Kidney tubule cell (primary cell): ENCODE results near the gene YAE1.
A peak's percentile ranks its signal among the peaks of the same experiment; 100 is the strongest.
"Not testable (repeated sequence)": the region's sequence is repeated elsewhere in the genome, so short reads cannot be mapped to it uniquely, and the experiment has no call there.

Source experiments
- DNase-seq: peaks from one replicate; pipeline ENCODE4 v3.0.0-alpha.2; 2018; ENCODE audit warnings: low spot score

YAE1 gene

GRCh38 chr7:39566023-39566921 is at the start of gene YAE1:
TSS of gene YAE1 (plus strand) at chr7:39566404. CDS start at chr7:39566419, 15 bp downstream.
- peak; percentile 85 for DNase-seq

- no peak for DNase-seq
These were observed 49.7 kb upstream of the YAE1 start for GRCh38 chr7:39516498-39516897.

- no peak for DNase-seq
These were observed 49.0 kb upstream of the YAE1 start for GRCh38 chr7:39517240-39517639.

- no peak for DNase-seq
These were observed 40.3 kb upstream of the YAE1 start for GRCh38 chr7:39525926-39526325.

DNA sequence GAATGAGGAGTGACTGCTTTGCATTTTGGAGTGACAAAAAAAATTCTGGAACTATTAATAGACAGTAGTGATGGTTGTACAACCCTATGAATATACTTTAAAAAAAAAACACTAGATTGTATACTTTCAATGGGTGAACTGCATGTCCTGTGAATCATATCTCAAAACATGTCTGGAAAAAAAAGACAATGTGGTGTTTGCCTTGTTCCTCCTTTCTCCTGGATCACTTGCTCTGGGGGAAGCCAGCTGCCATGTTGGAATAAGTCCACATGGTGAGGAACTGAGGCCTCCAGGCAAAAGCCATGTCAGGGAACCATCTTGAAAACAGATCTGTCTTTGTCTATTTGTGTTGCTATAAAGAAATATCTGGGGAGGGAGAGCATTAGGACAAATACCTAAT is 39.5 kb upstream of the YAE1 start:
- no peak for DNase-seq

DNA sequence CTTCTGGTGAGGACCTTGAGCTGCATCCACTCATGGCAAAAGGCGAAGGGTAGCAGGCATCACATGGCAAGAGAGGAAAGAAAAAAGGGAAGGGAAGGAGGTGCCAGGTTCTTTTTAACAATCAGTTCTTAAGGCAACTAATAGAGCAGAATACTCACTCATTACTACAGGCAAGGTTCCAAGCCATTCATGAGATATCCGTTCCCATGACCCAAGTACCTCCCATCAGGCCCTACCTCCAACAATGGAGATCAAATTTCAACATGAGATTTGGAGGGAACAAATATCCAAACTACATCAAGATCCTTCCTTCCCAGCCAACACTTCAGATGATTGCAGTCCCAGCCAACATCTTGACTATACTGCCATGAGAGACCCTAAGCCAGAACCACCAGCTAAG is 38.9 kb upstream of the YAE1 start:
- no peak for DNase-seq

GRCh38 chr7:39527951-39528350 is 38.3 kb upstream of the YAE1 start:
- DNase-seq, result no peak

DNA sequence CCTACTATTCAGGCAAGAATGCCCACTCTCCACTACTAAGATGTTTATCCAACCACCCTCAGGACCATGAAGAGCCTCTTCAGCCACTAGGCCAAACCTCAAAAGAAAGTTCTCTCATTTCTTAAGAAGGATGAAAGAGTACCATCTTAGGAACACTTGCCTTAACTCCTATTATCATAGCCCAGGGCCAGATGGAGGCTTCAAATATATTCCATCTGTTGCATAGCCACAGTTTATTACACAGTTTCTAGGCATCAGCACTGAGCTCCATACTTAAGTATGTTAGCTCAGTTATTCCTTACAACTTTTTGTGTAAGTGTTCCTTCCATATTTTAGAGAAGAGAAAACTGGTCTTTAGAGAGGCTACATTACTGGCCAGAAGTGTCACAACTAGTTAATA is 37.4 kb upstream of the YAE1 start:
- DNase-seq, result no peak

DNA sequence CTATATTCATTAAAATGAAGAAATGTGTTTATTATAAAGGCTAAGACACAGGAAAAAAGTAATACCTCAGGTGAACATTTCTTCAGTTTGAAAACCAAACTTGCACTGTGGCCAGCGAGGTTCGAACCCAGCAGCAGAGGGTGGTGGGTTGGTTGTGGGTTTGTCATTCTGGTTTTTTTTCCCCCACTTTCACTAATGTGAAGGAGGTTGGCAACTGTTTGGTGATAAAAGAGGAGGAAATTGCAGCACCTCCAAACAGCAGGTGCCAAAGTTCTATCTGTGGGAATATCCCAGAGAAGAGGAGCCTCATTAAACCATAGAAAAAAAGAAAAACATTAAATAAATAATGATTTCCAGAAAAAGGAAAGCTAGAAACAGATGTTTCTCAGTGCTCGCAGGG is 36.6 kb upstream of the YAE1 start:
- DNase-seq, result no peak

GRCh38 chr7:39530971-39531370 is 35.2 kb upstream of the YAE1 start:
- no peak for DNase-seq

GRCh38 chr7:39531818-39532217 is 34.4 kb upstream of the YAE1 start:
- no peak for DNase-seq

DNA sequence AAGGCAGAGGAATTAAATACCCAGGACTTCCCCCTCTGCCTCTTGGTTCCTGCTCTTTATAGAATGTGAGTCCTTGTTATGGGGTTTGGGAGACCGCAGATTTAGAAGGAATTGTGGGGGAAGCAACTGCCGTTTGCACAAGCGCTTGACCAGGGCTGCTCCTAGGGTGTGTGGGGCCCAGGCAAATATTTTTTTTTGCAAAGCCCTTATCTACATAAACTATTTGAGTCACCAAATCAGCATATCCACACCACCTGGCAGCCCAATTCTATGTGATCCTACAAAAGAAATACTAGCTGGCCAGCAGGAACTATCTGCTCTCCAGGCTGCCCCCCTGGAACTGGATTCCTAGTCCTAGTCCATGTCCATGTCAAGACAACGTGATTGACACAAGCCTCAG is 33.4 kb upstream of the YAE1 start:
- DNase-seq, result no peak

GRCh38 chr7:39534599-39534998 is 31.6 kb upstream of the YAE1 start:
- no peak for DNase-seq

- no peak for DNase-seq
These were observed 31.1 kb upstream of the YAE1 start for GRCh38 chr7:39535064-39535463.

DNA sequence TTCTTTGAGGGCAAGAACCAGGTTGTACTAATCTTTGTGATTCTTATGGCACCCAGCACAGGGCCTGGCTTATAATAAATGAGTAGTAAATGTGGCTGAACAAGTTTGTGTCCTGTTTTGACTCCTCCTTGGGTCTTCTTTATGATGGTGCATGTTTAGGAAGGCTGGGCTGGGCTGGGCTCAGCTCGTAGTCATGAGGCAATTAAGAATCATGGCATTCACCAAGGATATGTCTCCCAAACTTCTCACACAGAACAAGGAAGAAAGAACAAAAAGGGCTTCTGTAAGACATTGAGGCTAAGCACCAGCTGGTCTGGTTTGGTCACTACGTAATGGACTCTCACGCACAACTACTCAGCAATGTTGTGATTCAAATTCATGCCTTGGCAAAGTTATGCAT is 30.5 kb upstream of the YAE1 start:
- DNase-seq, result no peak

DNA sequence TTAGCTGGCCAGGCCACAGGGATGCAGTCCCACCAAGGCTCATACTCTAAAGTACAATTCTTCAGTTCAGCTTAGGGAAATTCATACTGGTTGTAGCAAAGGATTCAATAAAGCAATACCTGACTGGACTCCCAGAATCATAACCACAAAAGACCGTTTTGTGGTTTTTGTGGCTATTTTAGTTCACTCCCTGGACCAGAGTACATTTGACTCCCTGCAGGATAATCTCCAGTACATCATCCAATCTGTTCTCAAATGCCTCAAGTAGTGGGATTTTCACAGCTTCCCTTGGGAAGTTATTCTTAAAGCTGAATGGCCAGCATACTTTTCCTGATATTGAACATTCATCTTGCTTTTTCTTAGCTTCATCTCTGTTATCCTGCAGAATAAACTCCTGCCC is 29.3 kb upstream of the YAE1 start:
- DNase-seq, result no peak

- DNase-seq, result no peak
These were observed 26.4 kb upstream of the YAE1 start for GRCh38 chr7:39539816-39540215.

DNA sequence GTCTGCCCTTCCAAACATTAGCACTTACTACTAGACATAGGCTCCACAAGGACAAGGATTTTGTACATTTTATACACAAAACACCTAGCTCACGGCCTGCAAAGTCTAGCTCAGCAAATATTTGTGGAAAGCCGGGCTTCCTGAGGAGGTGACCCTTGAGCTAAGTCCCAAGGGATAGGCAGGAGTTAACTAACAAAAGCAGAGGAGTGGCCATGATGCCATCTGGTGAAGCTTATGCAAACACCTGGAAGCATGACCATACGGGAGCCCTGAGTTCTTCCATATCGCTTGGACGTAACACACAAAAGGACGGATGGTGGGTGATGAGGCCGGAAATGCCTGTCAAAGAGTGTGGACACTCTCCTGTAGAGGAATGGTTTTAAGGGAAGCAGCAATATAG is 25.9 kb upstream of the YAE1 start:
- DNase-seq, result no peak

- no peak for DNase-seq
These were observed 24.7 kb upstream of the YAE1 start for GRCh38 chr7:39541511-39541910.

DNA sequence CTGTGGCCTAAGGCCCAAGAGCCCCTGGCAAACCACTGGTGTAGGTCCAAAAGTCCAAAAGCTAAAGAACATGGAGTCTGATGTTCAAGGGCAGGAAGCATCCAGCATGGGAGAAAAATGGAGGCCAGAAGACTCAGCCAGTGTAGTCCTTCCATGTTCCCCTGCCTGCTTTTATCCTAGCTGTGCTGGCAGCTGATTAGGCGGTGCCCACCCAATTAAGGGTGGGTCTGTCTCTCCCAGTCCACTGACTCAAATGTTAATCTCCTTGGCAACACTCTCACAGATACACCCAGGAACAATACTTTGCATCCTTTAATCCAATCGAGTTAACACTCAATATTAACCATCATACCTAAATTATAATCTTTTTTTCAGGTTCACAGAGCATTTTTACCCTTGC is 21.4 kb upstream of the YAE1 start:
- DNase-seq, result not testable (repeated sequence)

DNA sequence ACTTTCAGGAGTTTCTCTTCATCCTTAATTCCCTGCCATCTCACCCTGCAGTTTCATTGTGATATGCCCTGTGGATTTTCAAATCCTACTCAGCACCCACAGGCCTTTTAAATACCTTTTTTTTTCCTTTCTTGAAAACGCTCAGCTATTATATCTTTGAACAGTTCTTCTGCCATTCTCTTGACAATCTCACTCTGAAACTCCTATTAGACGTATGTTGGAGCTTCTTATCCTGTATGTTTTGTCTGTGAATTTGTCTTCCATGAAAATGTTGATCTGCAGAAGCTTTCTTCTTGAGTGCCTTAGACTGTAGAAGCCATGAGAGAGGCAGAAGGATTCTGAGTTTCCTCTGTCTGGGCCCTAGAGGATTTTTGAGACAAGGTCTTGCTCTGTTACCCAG is 18.9 kb upstream of the YAE1 start:
- no peak for DNase-seq

DNA sequence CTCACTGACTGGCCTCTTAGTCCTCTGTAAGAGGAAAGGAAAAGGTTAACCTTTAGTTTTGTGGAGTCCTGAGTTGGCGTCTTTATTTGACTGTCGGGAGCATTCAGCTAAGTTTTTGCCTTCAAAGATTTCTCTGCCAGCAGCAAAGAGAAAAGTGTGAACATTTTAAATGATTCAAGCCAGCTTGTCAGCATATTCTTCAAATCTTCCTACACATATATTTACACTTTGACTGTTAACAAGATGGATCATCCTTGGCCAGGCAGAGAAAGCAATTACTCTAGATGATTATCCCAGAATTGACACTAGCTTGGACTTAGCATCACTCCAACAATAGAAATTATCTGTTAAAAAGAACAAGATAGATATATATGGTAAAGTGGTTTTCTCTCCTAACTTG is 15.8 kb upstream of the YAE1 start:
- DNase-seq, result no peak

GRCh38 chr7:39553436-39553835 is 12.8 kb upstream of the YAE1 start:
- no peak for DNase-seq

GRCh38 chr7:39554583-39555165 is 11.5 kb upstream of the YAE1 start:
- no peak for DNase-seq
